ENCODE data around the gene TRIM47.
A peak's percentile ranks its signal among the peaks of the same experiment; 100 is the strongest.

TRIM47 gene

GRCh38 chr17:75845058-75845711 is 33.2 kb downstream of the TRIM47 start:
- DNase-seq, result peak; percentile 98

- DNase-seq, result no peak
Measured at GRCh38 chr17:75844530-75845057, 33.8 kb downstream of the TRIM47 start.

- peak; percentile 92 for DNase-seq
Measured at GRCh38 chr17:75843577-75844529, 34.5 kb downstream of the TRIM47 start, which contains the start of gene UNC13D. Gene UNC13D (minus strand): TSS chr17:75844404. CDS start chr17:75844337, 67 bp downstream.

- DNase-seq, result no peak
Measured at GRCh38 chr17:75842963-75843576, 35.3 kb downstream of the TRIM47 start.

GRCh38 chr17:75842411-75842810 is 36.0 kb downstream of the TRIM47 start:
- no peak for DNase-seq

GRCh38 chr17:75840799-75841164 is 37.6 kb downstream of the TRIM47 start:
- DNase-seq, result no peak

- no peak for DNase-seq
Measured at GRCh38 chr17:75839942-75840798, 38.2 kb downstream of the TRIM47 start.

- no peak for DNase-seq
Measured at GRCh38 chr17:75838410-75838809, 40.0 kb downstream of the TRIM47 start.

GRCh38 chr17:75837899-75838298 is 40.5 kb downstream of the TRIM47 start:
- DNase-seq, result no peak

- DNase-seq, result no peak
Measured at GRCh38 chr17:75836605-75837004, 41.8 kb downstream of the TRIM47 start.

GRCh38 chr17:75835654-75835987 is 42.8 kb downstream of the TRIM47 start:
- no peak for DNase-seq

- no peak for DNase-seq
Measured at GRCh38 chr17:75834928-75835653, 43.3 kb downstream of the TRIM47 start.

- no peak for DNase-seq
Measured at GRCh38 chr17:75834279-75834920, 44.0 kb downstream of the TRIM47 start.

GRCh38 chr17:75832652-75833400 is 45.6 kb downstream of the TRIM47 start:
- DNase-seq, result no peak

- no peak for DNase-seq
Measured at GRCh38 chr17:75832164-75832651, 46.2 kb downstream of the TRIM47 start.

- no peak for DNase-seq
Measured at GRCh38 chr17:75831032-75831571, 47.3 kb downstream of the TRIM47 start.

GRCh38 chr17:75830164-75831031 is 48.0 kb downstream of the TRIM47 start:
- no peak for DNase-seq

- DNase-seq, result no peak
Measured at GRCh38 chr17:75829747-75830146, 48.6 kb downstream of the TRIM47 start.

- no peak for DNase-seq
Measured at GRCh38 chr17:75828741-75829140, 49.6 kb downstream of the TRIM47 start.
